Sigmoid colon (tissue), 4 donors: ENCODE results near the gene PLEKHG5.

Source experiments
- EP300 ChIP-seq, 4 donors: sonication (generic); formaldehyde crosslinking; IDR thresholded peaks; one replicate each; pipeline ENCODE4 v1.6.1; 2017; ENCODE audit warnings: antibody characterized with exemption in 4 of 4
- POLR2A ChIP-seq, 2 donors: fragments of 450-650 bp; IDR thresholded peaks; one replicate each; pipeline ENCODE4 v1.6.1; 2016; ENCODE audit warnings: antibody characterized with exemption in 2 of 2, mild to moderate bottlenecking in 2 of 2, moderate library complexity in 2 of 2
- POLR2AphosphoS5 ChIP-seq, 4 donors: sonication (generic); formaldehyde crosslinking; IDR thresholded peaks; one replicate each; pipeline ENCODE4 v1.6.1; 2017; ENCODE audit warnings: antibody characterized with exemption in 4 of 4
- TF ChIP-seq, protein P1 (sequence below), 4 experiments: fragments of 450-650 bp in 3 of 4; fragments of 200-600 bp in 1 of 4; IDR thresholded peaks; one replicate each; pipeline ENCODE4 v1.5.1; 2016 to 2019; ENCODE audit warnings: antibody characterized with exemption in 4 of 4, mild to moderate bottlenecking in 3 of 4, moderate library complexity in 2 of 4

DNA sequence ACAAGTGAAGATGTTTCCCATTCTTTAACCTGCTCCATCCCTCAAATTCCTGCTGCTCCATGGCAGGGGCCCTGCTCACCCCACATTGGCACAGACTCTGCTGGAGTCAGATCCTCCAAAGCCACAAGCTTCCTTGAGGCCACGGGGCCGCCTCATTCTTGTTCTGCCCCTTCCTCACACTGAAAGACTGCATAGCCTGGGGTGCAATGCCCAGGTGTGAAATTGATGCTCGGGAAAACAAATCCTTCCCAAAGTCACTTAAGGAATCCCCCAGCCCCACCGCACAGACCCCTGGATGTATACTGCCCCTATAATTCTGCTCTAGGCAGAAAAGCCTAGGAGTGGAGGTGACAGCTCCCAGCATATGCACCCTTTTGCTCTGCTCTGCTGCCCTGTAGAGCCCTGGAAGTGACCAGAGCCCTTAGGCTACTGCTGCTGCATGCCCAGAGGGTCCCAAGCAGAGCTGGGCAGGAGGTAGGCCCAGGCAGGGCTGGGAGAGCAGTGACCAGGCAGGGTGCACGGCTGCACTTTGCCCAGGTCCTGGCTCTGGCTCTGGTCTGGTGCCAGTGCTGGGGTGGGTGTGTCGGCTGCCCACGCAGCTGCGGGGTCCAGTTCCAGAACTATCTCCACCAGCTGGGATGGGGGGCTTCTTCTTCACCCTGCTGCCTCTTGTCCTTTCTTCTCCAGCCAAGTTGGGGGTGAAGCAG lies 73.4 kb downstream of the PLEKHG5 start:
- TF ChIP-seq, protein P1, sequence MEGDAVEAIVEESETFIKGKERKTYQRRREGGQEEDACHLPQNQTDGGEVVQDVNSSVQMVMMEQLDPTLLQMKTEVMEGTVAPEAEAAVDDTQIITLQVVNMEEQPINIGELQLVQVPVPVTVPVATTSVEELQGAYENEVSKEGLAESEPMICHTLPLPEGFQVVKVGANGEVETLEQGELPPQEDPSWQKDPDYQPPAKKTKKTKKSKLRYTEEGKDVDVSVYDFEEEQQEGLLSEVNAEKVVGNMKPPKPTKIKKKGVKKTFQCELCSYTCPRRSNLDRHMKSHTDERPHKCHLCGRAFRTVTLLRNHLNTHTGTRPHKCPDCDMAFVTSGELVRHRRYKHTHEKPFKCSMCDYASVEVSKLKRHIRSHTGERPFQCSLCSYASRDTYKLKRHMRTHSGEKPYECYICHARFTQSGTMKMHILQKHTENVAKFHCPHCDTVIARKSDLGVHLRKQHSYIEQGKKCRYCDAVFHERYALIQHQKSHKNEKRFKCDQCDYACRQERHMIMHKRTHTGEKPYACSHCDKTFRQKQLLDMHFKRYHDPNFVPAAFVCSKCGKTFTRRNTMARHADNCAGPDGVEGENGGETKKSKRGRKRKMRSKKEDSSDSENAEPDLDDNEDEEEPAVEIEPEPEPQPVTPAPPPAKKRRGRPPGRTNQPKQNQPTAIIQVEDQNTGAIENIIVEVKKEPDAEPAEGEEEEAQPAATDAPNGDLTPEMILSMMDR (IDR thresholded peaks at IDR 0.05): no peak
- TF ChIP-seq POLR2A (IDR thresholded peaks at IDR 0.05) (no peak), EP300 (IDR thresholded peaks at IDR 0.05) (no peak), POLR2AphosphoS5 (IDR thresholded peaks at IDR 0.05) (no peak)
